Neural progenitor cell (in vitro differentiated cells): ENCODE measurements around the gene SSC5D.

Experiments used
- EZH2 ChIP-seq: fragments of 200-600 bp; sonication (generic); IDR thresholded peaks from 2 replicates; pipeline ENCODE4 v1.6.1; 2017; ENCODE audit warnings: antibody characterized with exemption, mild to moderate bottlenecking, moderate library complexity
- EZH2phosphoT487 ChIP-seq: fragments of 200-600 bp; sonication (generic); IDR thresholded peaks from 2 replicates; pipeline ENCODE4 v1.6.1; 2017; ENCODE audit warnings: antibody characterized with exemption
- TF ChIP-seq, protein P1 (sequence below): fragments of 200-600 bp; sonication (generic); IDR thresholded peaks from 2 replicates; pipeline ENCODE4 v1.5.1; 2017; ENCODE audit warnings: antibody characterized with exemption, mild to moderate bottlenecking

DNA sequence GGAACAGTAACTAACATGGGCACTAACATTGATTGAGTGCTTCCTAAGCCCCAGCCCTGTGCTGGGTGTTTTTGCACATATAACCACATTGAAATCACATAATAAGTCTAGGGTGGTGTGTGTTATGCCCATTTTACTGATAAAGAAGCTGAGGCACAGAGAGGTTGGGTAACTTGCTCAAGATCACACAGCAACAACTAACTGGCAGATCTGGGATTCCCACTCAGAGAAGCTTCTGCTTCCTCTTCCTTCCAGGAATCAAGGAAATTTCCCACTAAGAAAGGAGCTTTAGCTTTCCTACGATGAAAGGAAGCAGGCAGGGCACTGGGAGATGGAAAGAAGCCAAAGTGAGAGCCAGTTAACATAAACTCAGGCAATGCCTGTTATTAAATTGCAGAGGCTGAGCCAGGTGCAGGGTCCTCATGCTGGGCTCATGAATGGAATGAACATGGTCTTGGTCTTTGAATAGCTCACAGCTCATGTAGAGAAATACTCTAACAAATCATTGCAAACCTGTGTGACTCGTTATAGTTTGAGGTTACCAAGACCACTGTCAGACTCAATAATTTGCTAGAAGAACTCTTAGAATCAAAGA, 10.1 kb downstream of the SSC5D start:
- TF ChIP-seq, protein P1, sequence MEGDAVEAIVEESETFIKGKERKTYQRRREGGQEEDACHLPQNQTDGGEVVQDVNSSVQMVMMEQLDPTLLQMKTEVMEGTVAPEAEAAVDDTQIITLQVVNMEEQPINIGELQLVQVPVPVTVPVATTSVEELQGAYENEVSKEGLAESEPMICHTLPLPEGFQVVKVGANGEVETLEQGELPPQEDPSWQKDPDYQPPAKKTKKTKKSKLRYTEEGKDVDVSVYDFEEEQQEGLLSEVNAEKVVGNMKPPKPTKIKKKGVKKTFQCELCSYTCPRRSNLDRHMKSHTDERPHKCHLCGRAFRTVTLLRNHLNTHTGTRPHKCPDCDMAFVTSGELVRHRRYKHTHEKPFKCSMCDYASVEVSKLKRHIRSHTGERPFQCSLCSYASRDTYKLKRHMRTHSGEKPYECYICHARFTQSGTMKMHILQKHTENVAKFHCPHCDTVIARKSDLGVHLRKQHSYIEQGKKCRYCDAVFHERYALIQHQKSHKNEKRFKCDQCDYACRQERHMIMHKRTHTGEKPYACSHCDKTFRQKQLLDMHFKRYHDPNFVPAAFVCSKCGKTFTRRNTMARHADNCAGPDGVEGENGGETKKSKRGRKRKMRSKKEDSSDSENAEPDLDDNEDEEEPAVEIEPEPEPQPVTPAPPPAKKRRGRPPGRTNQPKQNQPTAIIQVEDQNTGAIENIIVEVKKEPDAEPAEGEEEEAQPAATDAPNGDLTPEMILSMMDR: no peak
- no peak for TF ChIP-seq EZH2
- TF ChIP-seq EZH2phosphoT487: no peak
